HG03108 (cell line): ENCODE results near the gene BHLHE23.
"Not testable (repeated sequence)": the region's sequence is repeated elsewhere in the genome, so short reads cannot be mapped to it uniquely, and the experiment has no call there.

ENCODE experiments used
- ATAC-seq: cut with Tn5 transposase; IDR thresholded peaks from one replicate; pipeline ENCODE4 v1.9.1; 2021; ENCODE audit warnings: moderate library complexity; ENCODE audit not compliant: unreplicated experiment

BHLHE23 gene

DNA sequence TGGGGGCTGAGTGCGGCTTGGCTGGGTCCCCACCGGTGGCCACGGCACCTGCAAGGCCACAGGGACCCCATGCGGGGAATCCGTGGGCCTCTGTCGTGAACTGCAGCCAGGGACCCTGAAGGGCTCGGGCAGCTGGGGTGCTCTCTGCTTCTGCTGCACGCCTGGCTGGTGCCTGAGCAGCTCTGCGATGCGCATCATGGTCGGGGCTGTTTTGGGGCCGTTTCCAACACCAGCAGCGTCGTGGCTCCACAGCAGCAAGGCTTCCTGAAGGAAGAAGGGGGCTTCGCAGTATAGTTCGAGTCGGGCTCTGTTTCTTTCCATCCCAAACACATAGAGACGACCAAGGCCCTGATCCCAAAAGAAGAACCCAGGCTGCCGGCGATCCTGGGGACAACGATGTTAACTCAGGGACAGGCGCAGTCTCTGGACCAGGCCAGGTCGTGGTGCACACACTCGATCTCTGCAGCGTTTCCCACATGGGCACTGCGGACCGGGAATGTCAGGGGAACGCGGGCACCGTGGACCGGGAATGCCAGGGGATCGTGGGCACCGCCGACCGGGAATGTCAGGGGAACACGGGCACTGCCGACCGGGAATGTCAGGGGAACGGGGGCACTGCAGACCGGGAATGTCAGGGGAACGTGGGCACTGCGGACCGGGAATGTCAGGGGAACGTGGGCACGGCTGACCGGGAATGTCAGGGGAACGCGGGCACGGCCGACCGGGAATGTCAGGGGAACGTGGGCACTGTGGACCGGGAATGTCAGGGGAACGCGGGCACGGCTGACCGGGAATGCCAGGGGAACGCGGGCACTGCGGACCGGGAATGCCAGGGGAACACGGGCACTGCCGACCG, 36.8 kb upstream of the BHLHE23 start:
- ATAC-seq: no peak

GRCh38 chr20:63042448-63043071, 35.8 kb upstream of the BHLHE23 start:
- peak; percentile 71 for ATAC-seq

DNA sequence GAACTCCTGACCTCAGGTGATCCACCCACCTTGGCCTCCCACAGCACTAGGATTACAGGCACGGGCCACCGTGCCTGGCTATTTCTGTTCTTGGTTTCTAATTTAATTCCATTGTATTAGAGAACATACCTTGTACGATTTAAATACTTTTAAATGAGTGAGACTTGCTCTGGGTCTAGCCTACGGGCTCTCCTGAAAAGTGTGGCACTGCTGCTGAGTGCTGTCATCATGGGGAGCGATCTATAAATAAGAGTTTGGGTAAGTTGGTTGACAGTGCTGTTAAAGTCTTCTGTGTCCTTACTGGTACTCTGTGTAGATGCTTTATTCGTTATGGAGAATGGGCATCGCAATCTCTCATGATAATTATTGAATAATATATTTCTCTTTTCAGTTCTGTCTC, 35.0 kb upstream of the BHLHE23 start:
- no peak for ATAC-seq

DNA sequence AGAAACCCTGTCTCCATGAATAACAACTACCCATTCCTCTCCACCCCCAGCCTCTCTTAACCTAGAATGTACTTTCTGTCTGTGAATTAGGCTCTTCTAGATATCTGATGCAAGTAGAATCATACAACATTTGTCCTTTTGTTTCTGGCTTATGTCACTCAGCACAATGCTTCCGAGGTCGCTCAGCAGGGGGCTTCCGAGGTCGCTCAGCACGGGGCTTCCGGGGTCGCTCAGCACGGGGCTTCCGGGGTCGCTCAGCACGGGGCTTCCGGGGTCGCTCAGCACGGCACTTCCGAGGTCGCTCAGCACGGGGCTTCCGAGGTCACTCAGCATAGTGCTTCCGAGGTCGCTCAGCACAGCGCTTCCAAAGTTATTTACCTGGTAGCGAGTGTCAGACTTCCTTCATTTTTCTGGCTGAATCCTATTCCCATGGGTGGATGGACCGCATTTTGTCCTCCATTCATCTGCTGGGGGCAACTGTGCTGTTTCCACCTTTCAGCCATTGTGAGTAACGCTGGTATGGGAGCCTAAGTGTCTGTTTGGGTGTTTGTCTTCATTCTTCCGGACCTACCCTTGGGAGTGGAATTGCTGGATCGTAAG, 31.0 kb upstream of the BHLHE23 start:
- ATAC-seq: no peak

DNA sequence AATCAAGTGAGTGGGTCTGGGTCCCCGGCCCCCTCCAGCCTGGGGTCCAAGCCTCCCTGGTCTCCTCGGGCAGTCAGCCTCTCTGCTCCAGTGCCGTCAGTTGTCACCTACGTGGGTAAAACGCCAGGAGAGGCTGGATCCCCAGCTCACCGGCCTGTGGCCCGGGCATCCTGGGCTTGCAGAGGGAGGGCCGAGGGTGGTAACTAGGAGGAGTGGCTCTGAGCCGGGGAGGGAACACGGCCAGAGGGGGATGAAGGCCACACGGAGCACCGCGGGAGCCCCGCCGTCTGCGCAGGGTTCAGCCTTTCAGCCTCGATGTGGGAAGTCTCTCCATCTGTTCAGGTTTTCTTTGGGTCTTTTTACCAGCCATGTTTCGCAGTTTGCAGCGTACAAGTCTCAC, 29.5 kb upstream of the BHLHE23 start:
- ATAC-seq: no peak

DNA sequence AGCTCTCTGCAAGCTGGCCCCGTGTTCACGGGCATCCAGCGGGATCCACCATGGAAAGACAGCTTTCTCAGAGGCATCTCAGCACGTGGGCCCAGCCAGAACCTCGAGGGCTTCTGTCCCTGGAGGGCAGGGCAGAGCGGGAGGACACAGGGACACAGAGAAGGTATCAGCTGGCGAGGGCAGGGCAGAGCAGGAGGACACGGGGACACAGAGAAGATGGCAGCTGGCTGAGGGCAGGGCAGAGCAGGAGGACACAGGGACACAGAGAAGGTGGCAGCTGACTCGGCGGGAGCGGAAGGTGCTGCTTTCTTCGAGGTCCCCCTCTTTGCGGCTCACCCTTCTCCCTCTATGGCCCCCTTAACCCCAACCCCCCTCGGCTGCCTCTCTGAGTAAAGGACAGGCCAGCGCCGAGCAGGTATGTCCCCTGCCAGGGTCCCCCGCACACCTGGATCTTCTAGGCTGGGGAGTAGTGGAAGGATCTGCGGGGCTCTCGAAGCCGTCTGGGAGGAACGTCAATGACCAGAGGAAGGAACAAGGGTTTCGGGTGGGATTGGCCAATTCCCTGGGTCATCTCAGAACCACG, 28.9 kb upstream of the BHLHE23 start:
- no peak for ATAC-seq

DNA sequence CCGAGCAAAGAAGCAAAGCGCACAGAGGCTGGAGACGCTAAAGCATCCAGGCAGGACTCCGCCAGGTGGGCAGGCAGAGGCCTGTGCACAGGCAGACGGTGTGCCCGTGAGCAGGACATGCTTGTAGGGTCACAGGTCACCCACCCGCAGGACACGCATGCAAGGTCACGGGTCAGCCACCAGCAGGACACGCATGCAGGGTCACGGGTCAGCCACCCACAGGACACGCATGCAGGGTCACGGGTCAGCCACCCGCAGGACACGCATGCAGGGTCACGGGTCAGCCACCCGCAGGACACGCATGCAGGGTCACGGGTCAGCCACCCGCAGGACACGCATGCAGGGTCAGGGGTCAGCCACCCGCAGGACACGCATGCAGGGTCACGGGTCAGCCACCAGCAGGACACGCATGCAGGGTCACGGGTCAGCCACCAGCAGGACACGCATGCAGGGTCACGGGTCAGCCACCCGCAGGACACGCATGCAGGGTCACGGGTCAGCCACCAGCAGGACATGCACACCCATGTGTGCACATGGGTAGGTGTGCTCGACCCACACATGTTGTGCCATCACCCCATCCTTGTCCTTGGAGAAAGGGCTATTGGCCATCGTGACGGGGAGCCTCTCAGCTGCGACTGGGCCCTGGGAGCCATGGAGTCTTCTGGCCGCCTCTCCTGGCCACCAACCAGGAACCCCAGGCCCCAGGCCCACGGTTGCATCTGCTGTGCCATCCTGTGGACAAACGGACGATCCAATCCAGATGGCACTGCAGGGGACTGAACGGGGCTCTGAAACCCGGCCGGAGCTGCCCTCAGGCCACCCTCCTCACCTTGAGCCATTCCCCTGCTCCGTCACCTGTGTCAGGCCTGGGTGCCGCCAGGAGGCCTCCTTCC, 28.2 kb upstream of the BHLHE23 start:
- ATAC-seq: not testable (repeated sequence)

DNA sequence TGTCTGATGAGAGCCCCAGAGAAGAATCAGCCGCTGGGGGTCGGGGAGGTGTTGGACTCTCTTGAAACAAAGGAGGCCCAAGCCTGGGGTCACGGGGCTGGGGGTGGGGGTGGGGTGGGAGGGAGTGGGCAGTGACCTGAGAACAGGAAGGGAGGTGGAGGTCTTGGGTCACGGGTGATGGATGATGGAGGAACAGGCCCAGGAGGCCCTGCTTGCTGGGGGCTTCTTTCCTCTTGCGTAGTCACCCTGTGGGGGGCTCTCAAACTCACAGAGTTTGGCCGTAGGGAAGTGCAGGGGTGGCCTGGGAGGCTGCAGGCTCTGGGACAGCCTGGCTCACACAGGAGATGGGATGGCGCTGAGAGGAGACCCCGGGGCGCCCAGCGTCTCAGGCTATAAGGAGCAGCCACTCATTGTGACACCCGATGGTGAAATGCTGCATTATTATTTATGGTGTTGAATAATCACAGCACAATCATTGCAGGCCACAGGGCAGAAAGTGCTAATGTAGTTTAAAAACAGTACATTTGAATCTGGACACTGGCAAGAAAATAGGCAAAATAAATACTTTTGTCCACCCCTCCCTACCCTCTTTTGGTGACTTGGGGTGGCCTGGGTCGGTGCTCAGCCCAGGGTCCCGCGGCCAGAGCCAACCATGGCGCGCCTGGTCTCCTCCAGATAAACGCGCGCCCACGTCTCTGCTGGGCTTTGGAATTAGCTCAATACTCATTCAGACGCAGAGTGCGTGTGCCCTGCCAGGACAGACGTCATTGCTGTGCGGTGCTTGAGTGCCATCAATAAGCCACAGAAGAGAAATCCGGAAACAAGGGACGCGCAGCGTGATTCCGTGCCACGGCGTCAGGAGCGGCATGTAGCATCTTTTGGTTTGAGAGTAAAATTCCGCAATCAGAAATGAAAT, 27.3 kb upstream of the BHLHE23 start:
- ATAC-seq: no peak

GRCh38 chr20:63032861-63033793, 26.4 kb upstream of the BHLHE23 start:
- ATAC-seq: peak; percentile 44

GRCh38 chr20:63032026-63032800, 25.4 kb upstream of the BHLHE23 start:
- ATAC-seq: no peak

- no peak for ATAC-seq
These were observed 24.7 kb upstream of the BHLHE23 start for GRCh38 chr20:63031251-63032014.

- no peak for ATAC-seq
These were observed 22.8 kb upstream of the BHLHE23 start for GRCh38 chr20:63029358-63030121.

DNA sequence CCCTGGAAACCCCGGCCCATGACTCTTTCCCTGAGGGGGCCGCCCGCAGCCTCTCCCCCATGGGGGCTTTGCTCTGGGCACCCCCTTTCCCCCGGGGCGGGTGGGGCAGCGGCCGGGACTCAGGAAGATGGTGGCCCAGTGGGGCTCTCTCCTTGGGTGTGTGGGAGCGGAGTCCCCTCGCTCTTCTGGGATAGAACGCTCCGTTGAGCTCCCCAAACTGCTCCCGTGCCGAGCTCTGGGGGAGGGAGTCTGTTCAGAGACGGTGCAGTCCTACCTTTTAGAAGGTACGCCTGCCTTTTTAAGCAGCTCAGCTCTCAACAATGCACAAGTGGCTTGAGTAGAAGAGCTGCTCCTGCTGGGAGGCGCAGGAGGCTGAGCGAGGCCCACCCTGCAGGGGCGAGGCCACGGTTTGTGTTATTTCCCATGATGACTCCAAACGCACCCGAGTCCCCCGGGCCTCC, 21.7 kb upstream of the BHLHE23 start:
- ATAC-seq: no peak

- no peak for ATAC-seq
These were observed 21.2 kb upstream of the BHLHE23 start for GRCh38 chr20:63027922-63028389.

DNA sequence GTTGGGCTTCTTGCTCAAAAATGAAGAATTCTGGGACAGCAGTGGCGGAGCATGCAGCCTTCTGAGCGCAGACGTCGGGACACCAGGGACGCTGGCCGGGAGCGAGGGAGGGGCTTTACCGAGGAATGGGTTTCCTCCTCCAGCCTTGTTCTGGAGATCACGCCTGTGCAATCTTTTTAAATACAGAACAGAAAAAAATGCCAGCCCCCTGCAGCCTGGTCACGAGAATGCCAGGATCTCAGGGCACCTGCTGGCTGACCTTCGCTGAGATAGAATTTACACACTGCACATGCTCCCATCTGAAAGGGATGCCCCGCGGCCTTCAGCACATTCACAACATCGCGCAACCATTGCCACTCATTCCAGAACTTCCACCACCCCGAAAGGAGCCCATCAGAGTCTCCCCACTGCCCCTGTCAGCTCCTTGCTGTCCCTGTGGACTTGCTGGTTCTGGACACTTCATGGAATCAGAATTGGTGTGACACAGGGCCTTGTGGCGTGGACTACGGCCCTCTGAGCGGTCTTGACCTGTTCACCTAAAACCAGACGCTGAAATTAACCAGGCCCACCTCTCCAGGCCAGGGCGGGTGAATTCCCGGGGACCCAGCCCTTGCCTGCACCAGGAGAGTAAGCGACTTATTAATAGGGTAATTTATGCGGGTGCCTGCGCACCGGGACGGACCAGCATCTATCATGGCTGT, 20.6 kb upstream of the BHLHE23 start:
- no peak for ATAC-seq
